Uterus (tissue), 4 donors: ENCODE results near the gene CXCR1. TPM values are rescaled to one million over a fixed set of nuclear protein-coding genes. Genes with fewer than 3 reads are reported as not detected.

Source experiments
- DNase-seq, 2 donors: peaks; one replicate each; pipeline ENCODE4 v3.0.0-alpha.2; 2019 to 2020
- H3K27ac ChIP-seq, 2 donors: fragments of 200-600 bp; sonication (generic); 1 replicate in 1 of 2; 2 replicates in 1 of 2; pipeline ENCODE4 v1.5.1; 2016 to 2018
- H3K27me3 ChIP-seq, 2 donors: fragments of 200-600 bp; sonication (generic); one replicate each; pipeline ENCODE4 v1.5.1; 2018 to 2019; ENCODE audit warnings: control low read depth in 1 of 2
- H3K36me3 ChIP-seq, 2 donors: fragments of 200-600 bp; sonication (generic); one replicate each; pipeline ENCODE4 v1.5.1; 2019; ENCODE audit warnings: control low read depth in 1 of 2
- H3K4me1 ChIP-seq, 2 donors: fragments of 200-600 bp; sonication (generic); one replicate each; pipeline ENCODE4 v1.5.1; 2018 to 2019; ENCODE audit warnings: control low read depth in 1 of 2
- H3K4me3 ChIP-seq, 2 donors: fragments of 200-600 bp; sonication (generic); 1 replicate in 1 of 2; 2 replicates in 1 of 2; pipeline ENCODE4 v1.5.1; 2018 to 2019; ENCODE audit warnings: mild to moderate bottlenecking in 1 of 2
- H3K9me3 ChIP-seq, 2 donors: fragments of 200-600 bp; sonication (generic); one replicate each; pipeline ENCODE4 v1.5.1; 2019; ENCODE audit warnings: control low read depth in 1 of 2
- POLR2A ChIP-seq, 2 donors: fragments of 450-650 bp; IDR thresholded peaks; one replicate each; pipeline ENCODE4 v1.6.1; 2016; ENCODE audit warnings: antibody characterized with exemption in 2 of 2, mild to moderate bottlenecking in 1 of 2, moderate library complexity in 1 of 2
- intact Hi-C: fragments of 100-400 bp; cut with DNase I; formaldehyde crosslinking; loops from one replicate; pipeline ENCODE4 v1.15.1; 2023; ENCODE audit warnings: low total_unique reads
- total RNA-seq, 4 donors: library from RNA; depleted of rRNA in 3 of 4; stranded (reverse); fragments of >200 nt in 3 of 4; gene quantifications; one replicate each; pipeline versions ENCODE4 v1.1.0 to v1.2.4, GENCODE V29; 2014 to 2023
- TF ChIP-seq, protein P1 (sequence below), 4 experiments: fragments of 200-600 bp in 2 of 4; fragments of 450-650 bp in 2 of 4; sonication (generic) in 2 of 4; IDR thresholded peaks; one replicate each; pipeline ENCODE4 v1.5.1; 2016 to 2019; ENCODE audit warnings: antibody characterized with exemption in 4 of 4, mild to moderate bottlenecking in 2 of 4, moderate library complexity in 1 of 4
- donor health status: DM: yes; HTN: yes; CAD: no.

Gene CXCR1
- under 1 TPM in 1 of 4 donors, not detected in 3; 0.18 TPM for total RNA-seq

DNA sequence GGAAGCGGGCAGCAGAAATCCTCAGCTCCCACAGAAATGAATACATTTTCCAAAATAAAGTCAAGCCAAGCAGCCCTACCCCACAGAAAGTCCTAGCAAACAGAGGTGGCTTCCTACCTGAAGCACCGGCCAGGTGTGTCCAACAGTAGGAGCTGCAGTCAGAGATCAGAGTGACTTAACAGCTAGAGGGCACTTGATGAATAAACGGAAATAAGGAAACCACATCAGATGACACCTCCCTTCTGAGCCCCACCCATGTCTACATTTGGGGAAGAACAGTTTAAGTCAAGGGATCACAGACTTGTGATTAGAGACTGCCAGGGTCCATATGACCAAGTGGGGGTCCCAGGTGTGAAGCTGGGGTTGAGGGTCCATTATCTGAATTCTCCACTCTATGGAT is at the start of gene CXCR1:
Gene CXCR1 (minus strand): TSS at position 172 of the 400 bp plus-strand sequence. CDS start 1,751 bp downstream, outside the sequence.
- intact Hi-C loops, result no loop called here
- no peak for TF ChIP-seq POLR2A (IDR thresholded peaks at IDR 0.05)
- TF ChIP-seq, protein P1, sequence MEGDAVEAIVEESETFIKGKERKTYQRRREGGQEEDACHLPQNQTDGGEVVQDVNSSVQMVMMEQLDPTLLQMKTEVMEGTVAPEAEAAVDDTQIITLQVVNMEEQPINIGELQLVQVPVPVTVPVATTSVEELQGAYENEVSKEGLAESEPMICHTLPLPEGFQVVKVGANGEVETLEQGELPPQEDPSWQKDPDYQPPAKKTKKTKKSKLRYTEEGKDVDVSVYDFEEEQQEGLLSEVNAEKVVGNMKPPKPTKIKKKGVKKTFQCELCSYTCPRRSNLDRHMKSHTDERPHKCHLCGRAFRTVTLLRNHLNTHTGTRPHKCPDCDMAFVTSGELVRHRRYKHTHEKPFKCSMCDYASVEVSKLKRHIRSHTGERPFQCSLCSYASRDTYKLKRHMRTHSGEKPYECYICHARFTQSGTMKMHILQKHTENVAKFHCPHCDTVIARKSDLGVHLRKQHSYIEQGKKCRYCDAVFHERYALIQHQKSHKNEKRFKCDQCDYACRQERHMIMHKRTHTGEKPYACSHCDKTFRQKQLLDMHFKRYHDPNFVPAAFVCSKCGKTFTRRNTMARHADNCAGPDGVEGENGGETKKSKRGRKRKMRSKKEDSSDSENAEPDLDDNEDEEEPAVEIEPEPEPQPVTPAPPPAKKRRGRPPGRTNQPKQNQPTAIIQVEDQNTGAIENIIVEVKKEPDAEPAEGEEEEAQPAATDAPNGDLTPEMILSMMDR (IDR thresholded peaks at IDR 0.05), result no peak
- DNase-seq, result no peak

DNA sequence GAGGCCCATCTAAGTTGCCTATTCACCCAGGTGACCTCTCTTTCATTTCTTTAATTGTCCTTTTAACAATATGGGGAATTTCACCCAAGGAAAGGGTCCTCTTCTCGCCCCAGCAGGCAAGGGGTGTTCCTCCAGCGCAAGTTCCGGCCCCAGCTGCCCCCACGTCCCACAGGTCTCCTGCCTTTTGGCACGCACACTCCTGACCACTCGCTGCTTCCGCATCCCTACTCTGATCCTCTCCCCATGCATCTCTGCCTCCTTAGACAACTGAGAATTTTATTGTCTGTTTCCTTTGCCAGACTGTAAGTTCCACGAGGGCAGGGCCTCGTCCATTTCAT is 49.5 kb upstream of the CXCR1 start:
- DNase-seq, result peak; percentile 23 to 39
- Histone ChIP-seq H3K27ac (peak overlapping the region; percentile 92 to 94), H3K4me3 (peak overlapping the region; percentile 96 to 100), H3K36me3 (no peaks in the 10 kb centered on the region), H3K27me3 (no peaks in the 10 kb centered on the region), H3K4me1 (peaks cover 11 to 19% of the 10 kb centered on the region in 2 donors), H3K9me3 (no peaks in the 10 kb centered on the region)
- TF ChIP-seq POLR2A (IDR thresholded peaks at IDR 0.05), result no peak
- TF ChIP-seq, protein P1 (IDR thresholded peaks at IDR 0.05), result no peak
- intact Hi-C loops, result loop anchor here (10.0 kb wide), 1 partner anchor 48 kb away; the partner anchor contains the start of gene GPBAR1

More for the DNA sequence above, at the start of gene CXCR1:
- H3K4me3 ChIP-seq, result no peak within 1 kb of the TSS
- H3K9me3 ChIP-seq, result no peaks in the 10 kb centered on the region
- H3K27me3 ChIP-seq, result no peaks in the 10 kb centered on the region
- no peaks in the 10 kb centered on the region for H3K4me1 ChIP-seq
- no peaks in the 10 kb centered on the region for H3K36me3 ChIP-seq
- no peak within 1 kb of the TSS for H3K27ac ChIP-seq

DNA sequence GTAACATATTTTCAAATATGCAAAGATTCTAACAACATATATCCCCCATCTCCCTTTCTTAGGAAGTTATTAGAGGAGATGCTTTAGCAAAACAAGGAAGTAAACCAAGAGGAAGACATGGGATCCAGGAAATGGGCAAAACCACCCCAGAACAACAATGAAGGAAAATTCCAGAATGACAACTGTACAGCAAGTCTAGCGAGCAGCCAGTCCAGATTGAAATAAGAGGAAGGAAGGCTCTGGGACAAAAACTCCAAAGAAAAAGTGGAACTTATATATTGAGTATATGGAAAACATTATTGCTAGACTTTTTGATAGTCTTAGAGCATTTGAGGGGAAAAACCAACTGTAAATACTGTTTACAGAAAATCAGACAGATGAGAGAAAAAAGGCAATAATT is 47.4 kb upstream of the CXCR1 start:
- no peaks in the 10 kb centered on the region for H3K36me3 ChIP-seq
- H3K4me3 ChIP-seq, result no peak overlapping the region
- H3K4me1 ChIP-seq, result peaks cover under 1 to 7% of the 10 kb centered on the region in 2 donors
- no peaks in the 10 kb centered on the region for H3K9me3 ChIP-seq
- no peak for DNase-seq
- H3K27ac ChIP-seq, result no peak overlapping the region
- no peaks in the 10 kb centered on the region for H3K27me3 ChIP-seq
- TF ChIP-seq, protein P1 (IDR thresholded peaks at IDR 0.05), result no peak
- TF ChIP-seq POLR2A (IDR thresholded peaks at IDR 0.05), result no peak
- intact Hi-C loops, result loop anchor here (10.0 kb wide), 1 partner anchor 51 kb away; the partner anchor contains the start of gene GPBAR1

DNA sequence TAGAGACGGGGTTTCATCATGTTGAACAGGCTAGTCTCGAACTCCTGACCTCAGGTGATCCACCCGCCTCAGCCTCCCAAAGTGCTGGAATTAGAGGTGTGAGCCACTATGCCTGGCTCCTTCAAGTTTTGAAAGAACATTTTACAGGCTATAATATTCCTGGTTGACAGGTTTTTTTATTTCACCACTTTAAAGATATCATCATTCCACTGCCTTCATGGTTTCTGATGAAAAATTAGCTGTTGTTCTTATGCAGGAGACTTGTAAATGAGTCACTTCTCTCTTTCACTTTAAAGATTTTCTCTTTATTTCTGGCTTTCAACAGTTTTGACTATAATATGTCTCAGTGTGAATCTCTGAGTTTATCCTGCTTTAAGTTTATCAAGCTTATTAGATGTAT is 42.3 kb upstream of the CXCR1 start:
- Histone ChIP-seq H3K4me3 (no peak overlapping the region), H3K4me1 (no peaks in the 10 kb centered on the region), H3K36me3 (no peaks in the 10 kb centered on the region), H3K27ac (no peak overlapping the region), H3K27me3 (no peaks in the 10 kb centered on the region), H3K9me3 (no peaks in the 10 kb centered on the region)
- no peak for DNase-seq
- intact Hi-C loops, result no loop called here
- no peak for TF ChIP-seq POLR2A (IDR thresholded peaks at IDR 0.05)
- TF ChIP-seq, protein P1 (IDR thresholded peaks at IDR 0.05), result no peak

DNA sequence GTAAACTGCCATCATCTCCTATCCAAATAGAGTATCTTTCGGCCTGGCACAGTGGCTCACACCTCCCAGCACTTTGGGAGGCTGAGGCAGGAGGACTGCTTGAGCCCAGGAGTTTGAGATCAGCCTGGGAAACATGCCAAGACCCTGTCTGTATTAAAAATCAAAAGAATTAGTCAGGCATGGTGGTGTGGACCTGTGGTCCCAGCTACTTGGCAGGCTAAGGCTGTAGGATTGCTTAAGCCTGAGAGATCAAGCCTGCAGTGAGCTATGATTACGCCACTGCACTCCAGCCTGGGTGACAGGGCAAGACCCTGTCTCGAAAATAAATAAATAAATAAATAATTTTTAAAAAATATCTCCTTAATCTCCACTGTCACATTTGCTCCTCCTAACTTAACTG is 35.5 kb upstream of the CXCR1 start:
- Histone ChIP-seq H3K9me3 (no peaks in the 10 kb centered on the region), H3K36me3 (no peaks in the 10 kb centered on the region), H3K4me3 (no peak overlapping the region), H3K27ac (no peak overlapping the region), H3K4me1 (no peaks in the 10 kb centered on the region), H3K27me3 (no peaks in the 10 kb centered on the region)
- intact Hi-C loops, result no loop called here
- no peak for DNase-seq
- TF ChIP-seq, protein P1 (IDR thresholded peaks at IDR 0.05), result no peak
- TF ChIP-seq POLR2A (IDR thresholded peaks at IDR 0.05), result no peak
